ENCODE results near the gene BCAS4.

BCAS4 gene

GRCh38 chr20:50913690-50914375 lies 119.0 kb downstream of the BCAS4 start:
- no peak for TF ChIP-seq CTCF (IDR thresholded peaks at IDR 0.05)

GRCh38 chr20:50915424-50915823 lies 120.6 kb downstream of the BCAS4 start:
- no peak for TF ChIP-seq CTCF (IDR thresholded peaks at IDR 0.05)

GRCh38 chr20:50916257-50916656 lies 121.4 kb downstream of the BCAS4 start:
- TF ChIP-seq CTCF (IDR thresholded peaks at IDR 0.05), result no peak

GRCh38 chr20:50916934-50917333 lies 122.1 kb downstream of the BCAS4 start:
- TF ChIP-seq CTCF (IDR thresholded peaks at IDR 0.05), result no peak

GRCh38 chr20:50918403-50918802 lies 123.5 kb downstream of the BCAS4 start:
- TF ChIP-seq CTCF (IDR thresholded peaks at IDR 0.05), result no peak

GRCh38 chr20:50919567-50919966 lies 124.7 kb downstream of the BCAS4 start:
- no peak for TF ChIP-seq CTCF (IDR thresholded peaks at IDR 0.05)

- no peak for TF ChIP-seq CTCF (IDR thresholded peaks at IDR 0.05)
Observed at GRCh38 chr20:50920997-50921396, 126.1 kb downstream of the BCAS4 start.

Measured in LNCAP (cell line).